SHP77 (cell line): ENCODE data around the gene LDOC1.
"Not testable (repeated sequence)": the region's sequence is repeated elsewhere in the genome, so short reads cannot be mapped to it uniquely, and the experiment has no call there.

Source experiments
- DNase-seq, 2 experiments: peaks; one replicate each; lab custom pipeline; 2025; lab: John Stamatoyannopoulos, UW

Gene LDOC1

GRCh38 chrX:141176586-141177451 lies at the start of gene LDOC1:
Gene LDOC1, minus strand, starts transcription at chrX:141177129. Its CDS starts 108 bp downstream, at chrX:141177021.
- peak; percentile 37 to 72 for DNase-seq

GRCh38 chrX:141221611-141222010 lies 44.7 kb upstream of the LDOC1 start:
- DNase-seq = no peak

- DNase-seq = no peak
These were observed 43.5 kb upstream of the LDOC1 start for GRCh38 chrX:141220342-141221008.

GRCh38 chrX:141214196-141214595 lies 37.3 kb upstream of the LDOC1 start:
- DNase-seq = no peak

- no peak for DNase-seq
These were observed 25.0 kb upstream of the LDOC1 start for GRCh38 chrX:141201962-141202361.

- DNase-seq = not testable (repeated sequence)
These were observed 11.6 kb upstream of the LDOC1 start for GRCh38 chrX:141188573-141188972.

GRCh38 chrX:141185366-141185765 lies 8.4 kb upstream of the LDOC1 start:
- no peak for DNase-seq

- no peak for DNase-seq
These were observed 6.1 kb upstream of the LDOC1 start for GRCh38 chrX:141183000-141183399.

- no peak for DNase-seq
These were observed 3.9 kb upstream of the LDOC1 start for GRCh38 chrX:141180851-141181250.

- no peak for DNase-seq
These were observed 1.1 kb downstream of the LDOC1 start for GRCh38 chrX:141175786-141176185.

- no peak for DNase-seq
These were observed 12.5 kb downstream of the LDOC1 start for GRCh38 chrX:141164406-141164805.

GRCh38 chrX:141158084-141158483 lies 18.8 kb downstream of the LDOC1 start:
- no peak for DNase-seq

GRCh38 chrX:141155231-141155630 lies 21.7 kb downstream of the LDOC1 start:
- DNase-seq = not testable (repeated sequence)

GRCh38 chrX:141142946-141143345 lies 34.0 kb downstream of the LDOC1 start:
- no peak for DNase-seq

GRCh38 chrX:141133272-141133671 lies 43.7 kb downstream of the LDOC1 start:
- DNase-seq = no peak

GRCh38 chrX:141127146-141127545 lies 49.8 kb downstream of the LDOC1 start:
- DNase-seq = no peak
